ENCODE data around the gene LARGE1.

The LARGE1 gene

DNA sequence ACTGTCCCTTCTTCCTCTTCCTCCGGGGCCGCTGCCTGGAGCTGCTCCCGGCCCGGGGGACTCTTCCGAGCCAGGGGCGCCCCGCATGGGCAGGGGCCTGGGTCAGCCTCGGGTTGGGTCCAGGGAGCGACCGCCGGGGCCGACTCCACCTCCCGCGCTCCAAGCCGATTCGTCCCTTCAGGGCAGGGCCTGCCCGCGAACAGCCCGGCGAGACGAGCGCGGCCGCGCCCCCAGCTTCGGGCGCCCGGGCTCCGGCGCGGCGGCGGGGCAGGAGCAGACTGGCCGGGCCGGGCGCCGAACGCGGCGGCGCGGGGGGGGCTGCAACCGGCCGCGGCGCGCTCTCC lies at the start of gene LARGE1:
TSS of gene LARGE1 (minus strand) at position 280 of the 344 bp plus-strand sequence.
- H3F3A ChIP-seq (ENCODE audit: low read depth), result no peaks in the 10 kb centered on the region
- H4K20me1 ChIP-seq (ENCODE audit: insufficient read depth, low read length, poor library complexity, severe bottlenecking), result no peaks in the 10 kb centered on the region
- H3K79me2 ChIP-seq (ENCODE audit: insufficient read depth, low read length), result no peaks in the 10 kb centered on the region
- TF ChIP-seq EZH2phosphoT487 (IDR thresholded peaks at IDR 0.05; ENCODE audit: borderline replicate concordance), result no peak
- TF ChIP-seq, protein P1, sequence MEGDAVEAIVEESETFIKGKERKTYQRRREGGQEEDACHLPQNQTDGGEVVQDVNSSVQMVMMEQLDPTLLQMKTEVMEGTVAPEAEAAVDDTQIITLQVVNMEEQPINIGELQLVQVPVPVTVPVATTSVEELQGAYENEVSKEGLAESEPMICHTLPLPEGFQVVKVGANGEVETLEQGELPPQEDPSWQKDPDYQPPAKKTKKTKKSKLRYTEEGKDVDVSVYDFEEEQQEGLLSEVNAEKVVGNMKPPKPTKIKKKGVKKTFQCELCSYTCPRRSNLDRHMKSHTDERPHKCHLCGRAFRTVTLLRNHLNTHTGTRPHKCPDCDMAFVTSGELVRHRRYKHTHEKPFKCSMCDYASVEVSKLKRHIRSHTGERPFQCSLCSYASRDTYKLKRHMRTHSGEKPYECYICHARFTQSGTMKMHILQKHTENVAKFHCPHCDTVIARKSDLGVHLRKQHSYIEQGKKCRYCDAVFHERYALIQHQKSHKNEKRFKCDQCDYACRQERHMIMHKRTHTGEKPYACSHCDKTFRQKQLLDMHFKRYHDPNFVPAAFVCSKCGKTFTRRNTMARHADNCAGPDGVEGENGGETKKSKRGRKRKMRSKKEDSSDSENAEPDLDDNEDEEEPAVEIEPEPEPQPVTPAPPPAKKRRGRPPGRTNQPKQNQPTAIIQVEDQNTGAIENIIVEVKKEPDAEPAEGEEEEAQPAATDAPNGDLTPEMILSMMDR (conservative IDR thresholded peaks at IDR 0.05; ENCODE audit: low read length), result no peak
- no peaks in the 10 kb centered on the region for H3K9me3 ChIP-seq (ENCODE audit: insufficient read depth, low read depth, low read length)
- no peaks in the 10 kb centered on the region for H3K36me3 ChIP-seq (ENCODE audit: insufficient read depth, low read length)
- H3K9ac ChIP-seq (ENCODE audit: low read depth, low read length, poor library complexity, severe bottlenecking), result no peak within 1 kb of the TSS
- H3K4me1 ChIP-seq (ENCODE audit: insufficient read depth, low read length, poor library complexity, severe bottlenecking), result no peaks in the 10 kb centered on the region
- H3K27me3 ChIP-seq (ENCODE audit: insufficient read depth, low read length, poor library complexity, severe bottlenecking), result no peaks in the 10 kb centered on the region
- no peak within 1 kb of the TSS for H3K4me2 ChIP-seq (ENCODE audit: low read depth, low read length, poor library complexity, severe bottlenecking)
- H3K9me2 ChIP-seq (replicated peaks; ENCODE audit: low read depth, low read length), result no peaks in the 10 kb centered on the region
- H3K4me3 ChIP-seq (ENCODE audit: low read length, poor library complexity, severe bottlenecking), result no peak within 1 kb of the TSS
- no peak within 1 kb of the TSS for H2AFZ ChIP-seq (ENCODE audit: low read length)

DNA sequence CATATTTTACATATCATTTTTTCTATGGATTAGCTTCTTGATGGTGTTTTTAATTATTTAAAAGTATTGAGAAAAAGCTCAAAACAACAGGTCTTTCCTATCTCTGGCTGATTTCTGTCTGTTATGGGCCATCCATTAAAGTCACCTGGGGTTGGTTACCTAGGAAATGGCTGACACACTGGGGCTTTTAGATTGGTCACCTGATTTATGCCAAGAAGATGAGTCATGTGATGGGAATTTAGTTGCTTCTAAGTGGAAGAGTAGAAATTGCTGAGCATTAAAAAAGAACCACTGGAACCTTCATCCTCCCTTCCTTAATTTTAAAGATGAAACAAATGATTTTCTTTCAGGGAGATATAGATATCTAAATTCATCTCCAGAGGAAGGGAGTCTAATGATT lies 48.8 kb upstream of the LARGE1 start:
- Histone ChIP-seq H4K20me1 (ENCODE audit: insufficient read depth, low read length, poor library complexity, severe bottlenecking) (no peaks in the 10 kb centered on the region), H3K9ac (ENCODE audit: low read depth, low read length, poor library complexity, severe bottlenecking) (no peak overlapping the region), H3K79me2 (ENCODE audit: insufficient read depth, low read length) (no peaks in the 10 kb centered on the region), H3K9me2 (replicated peaks; ENCODE audit: low read depth, low read length) (no peaks in the 10 kb centered on the region), H3K4me3 (ENCODE audit: low read length, poor library complexity, severe bottlenecking) (no peak overlapping the region), H3K36me3 (ENCODE audit: insufficient read depth, low read length) (no peaks in the 10 kb centered on the region), H3K4me2 (ENCODE audit: low read depth, low read length, poor library complexity, severe bottlenecking) (no peak overlapping the region), H3K27me3 (ENCODE audit: insufficient read depth, low read length, poor library complexity, severe bottlenecking) (no peaks in the 10 kb centered on the region), H2AFZ (ENCODE audit: low read length) (no peak overlapping the region), H3K9me3 (ENCODE audit: insufficient read depth, low read depth, low read length) (no peaks in the 10 kb centered on the region; the same call in 1 of the 2 replicates), H3F3A (ENCODE audit: low read depth) (no peaks in the 10 kb centered on the region), H3K4me1 (ENCODE audit: insufficient read depth, low read length, poor library complexity, severe bottlenecking) (no peaks in the 10 kb centered on the region)
- no peak for TF ChIP-seq EZH2phosphoT487 (IDR thresholded peaks at IDR 0.05; ENCODE audit: borderline replicate concordance)
- TF ChIP-seq, protein P1 (conservative IDR thresholded peaks at IDR 0.05; ENCODE audit: low read length), result no peak

DNA sequence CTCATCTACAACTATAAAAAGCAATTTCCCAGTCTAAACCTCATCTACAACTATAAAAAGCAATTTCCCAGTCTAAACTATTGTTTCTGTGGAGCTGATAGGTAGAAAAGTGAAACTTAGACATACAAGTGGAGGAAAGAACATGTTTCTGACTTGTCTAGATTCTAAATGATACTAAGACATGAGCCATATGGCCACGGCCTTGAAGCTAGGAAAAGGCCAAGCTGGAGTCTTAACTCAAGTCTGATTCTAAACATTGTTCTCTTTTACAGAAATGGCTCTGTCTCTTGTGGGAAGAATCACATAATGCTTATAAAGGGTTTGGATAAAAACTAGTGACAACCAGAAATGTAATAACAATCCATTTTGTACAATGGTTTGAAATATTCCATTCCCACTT lies 43.8 kb upstream of the LARGE1 start:
- Histone ChIP-seq H4K20me1 (ENCODE audit: insufficient read depth, low read length, poor library complexity, severe bottlenecking) (no peaks in the 10 kb centered on the region), H3K4me2 (ENCODE audit: low read depth, low read length, poor library complexity, severe bottlenecking) (no peak overlapping the region), H3K4me3 (ENCODE audit: low read length, poor library complexity, severe bottlenecking) (no peak overlapping the region), H3K36me3 (ENCODE audit: insufficient read depth, low read length) (no peaks in the 10 kb centered on the region), H2AFZ (ENCODE audit: low read length) (no peak overlapping the region), H3F3A (ENCODE audit: low read depth) (no peaks in the 10 kb centered on the region), H3K9me3 (ENCODE audit: insufficient read depth, low read depth, low read length) (peaks cover 5% of the 10 kb centered on the region; the same call in 1 of the 2 replicates), H3K27me3 (ENCODE audit: insufficient read depth, low read length, poor library complexity, severe bottlenecking) (no peaks in the 10 kb centered on the region), H3K4me1 (ENCODE audit: insufficient read depth, low read length, poor library complexity, severe bottlenecking) (no peaks in the 10 kb centered on the region), H3K9ac (ENCODE audit: low read depth, low read length, poor library complexity, severe bottlenecking) (no peak overlapping the region), H3K79me2 (ENCODE audit: insufficient read depth, low read length) (no peaks in the 10 kb centered on the region), H3K9me2 (replicated peaks; ENCODE audit: low read depth, low read length) (no peaks in the 10 kb centered on the region)
- TF ChIP-seq, protein P1 (conservative IDR thresholded peaks at IDR 0.05; ENCODE audit: low read length), result no peak
- no peak for TF ChIP-seq EZH2phosphoT487 (IDR thresholded peaks at IDR 0.05; ENCODE audit: borderline replicate concordance)
